Heart left ventricle (tissue), 13 donors: ENCODE measurements around the gene KLHL26.

Experiments used
- CTCF ChIP-seq, 12 donors: fragments of 200-600 bp; sonication (generic) in 4 of 12; IDR thresholded peaks; one replicate each; pipeline versions ENCODE4 v1.5.0 to v1.8.0; 2018 to 2022; ENCODE audit warnings: antibody characterized with exemption in 12 of 12, mild to moderate bottlenecking in 5 of 12
- POLR2A ChIP-seq, 2 donors: fragments of 450-650 bp; IDR thresholded peaks; one replicate each; pipeline ENCODE4 v1.6.1; 2017; ENCODE audit warnings: antibody characterized with exemption in 2 of 2, mild to moderate bottlenecking in 2 of 2, moderate library complexity in 2 of 2
- donor health status: ischemic (EF 13 %, LVEDD 7.1; RV severe dilation, severe dysfunction).
- donor health status: DM: no; HTN: yes; CAD: no.
- donor health status: DM: no; HTN: no; CAD: no.
- donor health status: ischemic (EF 25% LVEDD 6.9; RV normal size, moderate dysfunction).
- donor health status: ischemic (EF 25% LVEDD 5.7; RV mildly dilated, moderate dysfunction).
- donor health status: ischemic (EF 35%, LVEDD 5.7; RV mildly dilated, moderate dysfunction).
- donor health status: nonischemic (EF 11% LVEDD 7.7; RV severe dilation, severe dysfunction).
- donor health status: DM: yes; HTN: yes; CAD: no.
- donor health status: PGD.
- donor health status: ischemic (EF 29% LVEDD 5.4; RV normal size, mild dysfunction).
- donor health status: nonischemic (EF 23%, LVEDD 6.1; RV moderate dilation, normal function).

GRCh38 chr19:18645035-18645511, 8.2 kb downstream of the KLHL26 start:
- no peak for TF ChIP-seq CTCF (IDR thresholded peaks at IDR 0.05)
- no peak for TF ChIP-seq POLR2A (IDR thresholded peaks at IDR 0.05)
